GM12878 (cell line): ENCODE data around the gene ANKRD33. TPM values are rescaled to one million over a fixed set of nuclear protein-coding genes. Genes with fewer than 3 reads are reported as not detected.

Experiments used
- ATAC-seq: fragments of 200-7000 bp; cut with Tn5 transposase; 3 replicates; pipeline ENCODE4 v1.9.1; 2020; ENCODE audit warnings: mild to moderate bottlenecking, moderate library complexity
- BruUV-seq: library from RNA; stranded (reverse); fragments of 400-500 nt; replicated peaks from 2 replicates; lab custom pipeline; 2021; lab: Mats Ljungman, UMichigan
- CTCF ChIA-PET: fragments of 300-600 bp; sonication (Branson Sonifier 250); formaldehyde crosslinking; extraction: SDS; loops from one replicate; lab custom pipeline; 2021; ENCODE audit warnings: inconsistent platforms; lab: Yijun Ruan, JAX
- POLR2A ChIA-PET: fragments of 350-600 bp; formaldehyde crosslinking; extraction: SDS; loops from one replicate; lab custom pipeline; 2021; ENCODE audit warnings: inconsistent platforms; lab: Charles Lee
- RAD21 ChIA-PET: fragments of 300-600 bp; sonication (Branson Sonifier 250); formaldehyde crosslinking; loops from one replicate; lab custom pipeline; 2023; ENCODE audit warnings: antibody characterized with exemption; ENCODE audit not compliant: unreplicated experiment; lab: Charles Lee
- SMC1A ChIA-PET: fragments of 300-600 bp; sonication (Branson Sonifier 250); formaldehyde crosslinking; loops from one replicate; lab custom pipeline; 2023; ENCODE audit not compliant: unreplicated experiment, uncharacterized antibody; lab: Charles Lee
- DNase-seq: peaks from one replicate; pipeline ENCODE4 v3.0.0-alpha.2; 2011; ENCODE audit warnings: low read depth, low spot score
- FAIRE-seq: peaks from 3 replicates; lab custom pipeline; 2011; peaks lifted over from hg19 to GRCh38; lab: Jason Lieb, UNC
- H2AFZ ChIP-seq: 2 replicates; pipeline ENCODE4 v1.6.0; 2011; ENCODE audit warnings: low read depth, low read length, control low read depth; ENCODE audit not compliant: control insufficient read depth
- H3K27ac ChIP-seq: 2 replicates; pipeline ENCODE4 v1.5.1; 2011; ENCODE audit warnings: control low read depth; ENCODE audit not compliant: control insufficient read depth, insufficient read depth
- H3K27me3 ChIP-seq, 2 experiments: replicated peaks in 1 of 2; 2 replicates each; pipeline versions ENCODE4 v1.6.0 to v1.6.1; 2011; ENCODE audit warnings: low read length in 1 of 2; ENCODE audit not compliant: control insufficient read depth in 2 of 2, insufficient read depth in 2 of 2
- H3K36me3 ChIP-seq, 2 experiments: 2 replicates each; pipeline ENCODE4 v1.5.1; 2011; ENCODE audit warnings: low read length in 1 of 2; ENCODE audit not compliant: control insufficient read depth in 2 of 2, insufficient read depth in 2 of 2
- H3K4me1 ChIP-seq: 2 replicates; pipeline ENCODE4 v1.6.1; 2011; ENCODE audit warnings: mild to moderate bottlenecking, low read length, moderate library complexity, mixed read lengths; ENCODE audit not compliant: control insufficient read depth, insufficient read depth
- H3K4me2 ChIP-seq: 2 replicates; pipeline ENCODE4 v1.6.0; 2011; ENCODE audit warnings: control low read depth; ENCODE audit not compliant: control insufficient read depth, insufficient read depth
- H3K4me3 ChIP-seq: fragments of 200-600 bp; sonication (generic); 2 replicates; pipeline ENCODE4 v1.5.1; 2016
- H3K79me2 ChIP-seq: 2 replicates; pipeline ENCODE4 v1.6.0; 2011; ENCODE audit warnings: low read length; ENCODE audit not compliant: control insufficient read depth, insufficient read depth
- H3K9ac ChIP-seq: 2 replicates; pipeline ENCODE4 v1.8.0; 2011; ENCODE audit warnings: low read length, control low read depth, mixed read lengths; ENCODE audit not compliant: control insufficient read depth, insufficient read depth
- H3K9me3 ChIP-seq: replicated peaks from 3 replicates; pipeline ENCODE4 v1.5.1; 2011; ENCODE audit warnings: mild to moderate bottlenecking, low read length; ENCODE audit not compliant: control insufficient read depth, insufficient read depth
- H4K20me1 ChIP-seq: 2 replicates; pipeline ENCODE4 v1.6.0; 2011; ENCODE audit not compliant: control insufficient read depth, insufficient read depth
- ATF7 ChIP-seq: fragments of 450-650 bp; IDR thresholded peaks from 2 replicates; pipeline ENCODE4 v1.6.1; 2016; ENCODE audit warnings: low read depth, mild to moderate bottlenecking
- MXI1 ChIP-seq: fragments of 150-350 bp; IDR thresholded peaks from 2 replicates; pipeline ENCODE4 v1.6.1; 2011; ENCODE audit warnings: low read depth, mild to moderate bottlenecking, inconsistent platforms, low read length, improper control_type of control experiment
- PAX8 ChIP-seq: fragments of 450-650 bp; IDR thresholded peaks from 2 replicates; pipeline ENCODE4 v1.6.1; 2017; ENCODE audit warnings: mild to moderate bottlenecking, moderate library complexity
- SUPT20H ChIP-seq: IDR thresholded peaks from 2 replicates; pipeline ENCODE4 v1.6.1; 2011; ENCODE audit warnings: low read depth, mild to moderate bottlenecking, low read length, moderate library complexity, borderline replicate concordance; ENCODE audit not compliant: control insufficient read depth
- WGBS: methylation state at CpG from one replicate; pipeline ENCODE4 v1.1.6; 2016; ENCODE audit warnings: low lambda C conversion rate; ENCODE audit not compliant: insufficient replicate concordance, insufficient coverage; ENCODE audit errors: missing lambda C conversion rate; 5-methylcytosine and 5-hydroxymethylcytosine counted together
- in situ Hi-C: fragments of 300-500 bp; cut with MboI; formaldehyde crosslinking; loops from 9 replicates; pipeline ENCODE4 v1.14.3; 2018; ENCODE audit warnings: mixed read lengths
- intact Hi-C: fragments of 100-400 bp; cut with micrococcal nuclease; formaldehyde crosslinking; loops from one replicate; pipeline ENCODE4 v1.14.2; 2022; ENCODE audit not compliant: unreplicated experiment
- polyA plus RNA-seq, 11 experiments: library from polyadenylated mRNA; depleted of rRNA in 4 of 11; unstranded in 6 of 11; stranded (reverse) in 5 of 11; fragments of >200 nt; fragmentation: Nextera tagmentation in 4 of 11; fragmentation: Illumina TruSeq in 1 of 11; extraction: Ambion mirVana in 4 of 11; extraction: Trizol in 1 of 11; gene quantifications; 1 replicate in 1 of 11; 2 replicates in 10 of 11; pipeline versions ENCODE4 v1.2.1 to v1.2.3, GENCODE V29; 2011 to 2016; ENCODE audit warnings: inconsistent platforms in 2 of 11, missing spikeins in 2 of 11, low read depth in 1 of 11
- total RNA-seq, 4 experiments: library from RNA; depleted of rRNA in 3 of 4; stranded (reverse); fragments of >200 nt in 3 of 4; fragmentation: Illumina TruSeq in 1 of 4; extraction: Trizol in 1 of 4; gene quantifications; 2 replicates each; pipeline versions ENCODE4 v1.2.1 to v1.2.3, GENCODE V29; 2013 to 2021
- TF ChIP-seq, protein P1 (sequence below): fragments of 450-650 bp; conservative IDR thresholded peaks from 2 replicates; pipeline ENCODE4 v1.6.1; 2017; ENCODE audit warnings: mild to moderate bottlenecking, moderate library complexity

ANKRD33 gene
- total and polyA plus RNA-seq, 10 of the 15 experiments (the other 5 are each of a cell fraction or from before 2014, with no cell fraction given) = not detected

GRCh38 chr12:51907083-51907855, 19.4 kb downstream of the ANKRD33 start, which contains the start of gene ACVRL1:
Gene ACVRL1 (plus strand): TSS chr12:51907504. CDS start chr12:51912475, 4,971 bp downstream.
- CTCF ChIA-PET = no interaction called here
- ATAC-seq = no peak
- H3K27me3 ChIP-seq = peaks cover 12 to 14% of the 10 kb centered on the region in 2 experiments
- RAD21 ChIA-PET = no interaction called here
- no peak within 1 kb of the TSS for H3K27ac ChIP-seq
- no peaks in the 10 kb centered on the region for H3K36me3 ChIP-seq
- TF ChIP-seq MXI1 (no peak), ATF7 (no peak), SUPT20H (no peak), PAX8 (no peak)
- TF ChIP-seq, protein P1, sequence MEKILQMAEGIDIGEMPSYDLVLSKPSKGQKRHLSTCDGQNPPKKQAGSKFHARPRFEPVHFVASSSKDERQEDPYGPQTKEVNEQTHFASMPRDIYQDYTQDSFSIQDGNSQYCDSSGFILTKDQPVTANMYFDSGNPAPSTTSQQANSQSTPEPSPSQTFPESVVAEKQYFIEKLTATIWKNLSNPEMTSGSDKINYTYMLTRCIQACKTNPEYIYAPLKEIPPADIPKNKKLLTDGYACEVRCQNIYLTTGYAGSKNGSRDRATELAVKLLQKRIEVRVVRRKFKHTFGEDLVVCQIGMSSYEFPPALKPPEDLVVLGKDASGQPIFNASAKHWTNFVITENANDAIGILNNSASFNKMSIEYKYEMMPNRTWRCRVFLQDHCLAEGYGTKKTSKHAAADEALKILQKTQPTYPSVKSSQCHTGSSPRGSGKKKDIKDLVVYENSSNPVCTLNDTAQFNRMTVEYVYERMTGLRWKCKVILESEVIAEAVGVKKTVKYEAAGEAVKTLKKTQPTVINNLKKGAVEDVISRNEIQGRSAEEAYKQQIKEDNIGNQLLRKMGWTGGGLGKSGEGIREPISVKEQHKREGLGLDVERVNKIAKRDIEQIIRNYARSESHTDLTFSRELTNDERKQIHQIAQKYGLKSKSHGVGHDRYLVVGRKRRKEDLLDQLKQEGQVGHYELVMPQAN = no peak
- TF ChIP-seq, all 136 proteins: peak for 0
- WGBS = 43% methylated on average over 37 of the region's 74 CpGs
- no peak within 1 kb of the TSS for H3K4me3 ChIP-seq
- intact Hi-C loops = no loop called here
- H4K20me1 ChIP-seq = no peaks in the 10 kb centered on the region
- H3K9ac ChIP-seq = no peak within 1 kb of the TSS
- FAIRE-seq (no peak), DNase-seq (no peak)
- ChIA-PET POLR2A (no interaction called here), SMC1A (no interaction called here)
- no TSS peak for BruUV-seq
- no peaks in the 10 kb centered on the region for H3K79me2 ChIP-seq
- no peak within 1 kb of the TSS for H3K4me2 ChIP-seq
- H3K4me1 ChIP-seq = peaks cover 12% of the 10 kb centered on the region
- no peaks in the 10 kb centered on the region for H3K9me3 ChIP-seq
- in situ Hi-C loops = no loop called here
- no peak within 1 kb of the TSS for H2AFZ ChIP-seq
